HG03565 (cell line): Measurements from ENCODE around the gene EFS.
"Not testable (repeated sequence)": the region's sequence is repeated elsewhere in the genome, so short reads cannot be mapped to it uniquely, and the experiment has no call there.

Experiments used
- ATAC-seq: cut with Tn5 transposase; IDR thresholded peaks from one replicate; pipeline ENCODE4 v1.9.1; 2021; ENCODE audit warnings: mild to moderate bottlenecking, moderate library complexity; ENCODE audit not compliant: unreplicated experiment

Gene EFS

GRCh38 chr14:23339506-23340268, 25.3 kb downstream of the EFS start:
- no peak for ATAC-seq

DNA sequence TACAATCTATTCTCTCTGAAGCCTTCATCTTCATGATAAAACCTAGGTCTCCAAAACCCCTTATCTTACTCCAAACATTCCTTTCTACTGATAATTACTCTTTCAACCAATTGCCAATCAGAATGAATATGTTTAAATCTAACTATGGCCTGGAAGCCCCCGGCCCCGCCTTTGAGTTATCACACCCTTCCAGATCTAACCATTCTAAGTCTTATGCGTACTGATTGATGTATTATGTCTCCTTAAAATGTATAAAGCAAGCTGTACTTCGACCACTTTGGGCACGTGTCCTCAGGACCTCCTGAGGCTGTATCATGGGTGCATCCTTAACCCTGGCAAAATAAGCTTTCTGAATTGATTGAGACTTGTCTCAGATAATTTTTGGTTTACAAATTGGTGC, 29.3 kb downstream of the EFS start:
- ATAC-seq = no peak

DNA sequence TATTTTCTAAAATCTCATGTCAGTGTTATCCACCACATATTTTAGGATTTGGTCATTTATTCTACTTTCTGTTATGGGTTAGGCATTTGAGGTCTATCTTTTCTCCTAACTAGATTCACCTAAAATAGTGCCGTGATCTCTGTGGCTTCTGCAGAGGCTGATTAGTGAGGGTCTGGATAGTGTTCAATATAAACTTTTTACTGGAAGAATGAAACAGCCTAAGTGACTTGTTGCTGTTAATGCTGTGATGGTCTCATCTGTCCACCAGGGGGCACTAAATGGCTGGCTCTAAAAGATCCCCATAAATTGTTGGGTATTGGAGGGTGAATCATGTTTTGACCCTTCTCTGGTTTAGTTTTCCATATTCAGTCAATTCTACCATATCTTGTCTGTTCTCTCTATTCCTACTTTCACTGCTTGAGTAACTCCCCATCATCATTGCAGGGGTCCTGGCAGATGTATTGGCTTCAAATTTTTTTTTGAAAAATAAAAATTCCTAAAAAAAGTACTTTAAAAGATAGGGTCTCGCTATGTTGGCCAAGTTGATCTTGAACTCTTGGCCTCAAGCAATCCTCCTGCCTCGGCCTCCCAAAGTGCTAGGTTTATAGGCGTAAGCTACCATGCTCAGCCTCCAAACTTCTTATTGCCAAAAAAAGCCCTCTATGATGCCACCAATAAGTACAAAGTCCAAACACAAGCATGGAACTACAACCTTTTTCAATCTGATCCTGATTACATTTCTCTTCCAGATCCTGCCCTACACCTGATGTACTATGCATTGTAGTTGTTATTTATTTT, 36.8 kb downstream of the EFS start:
- ATAC-seq = no peak

DNA sequence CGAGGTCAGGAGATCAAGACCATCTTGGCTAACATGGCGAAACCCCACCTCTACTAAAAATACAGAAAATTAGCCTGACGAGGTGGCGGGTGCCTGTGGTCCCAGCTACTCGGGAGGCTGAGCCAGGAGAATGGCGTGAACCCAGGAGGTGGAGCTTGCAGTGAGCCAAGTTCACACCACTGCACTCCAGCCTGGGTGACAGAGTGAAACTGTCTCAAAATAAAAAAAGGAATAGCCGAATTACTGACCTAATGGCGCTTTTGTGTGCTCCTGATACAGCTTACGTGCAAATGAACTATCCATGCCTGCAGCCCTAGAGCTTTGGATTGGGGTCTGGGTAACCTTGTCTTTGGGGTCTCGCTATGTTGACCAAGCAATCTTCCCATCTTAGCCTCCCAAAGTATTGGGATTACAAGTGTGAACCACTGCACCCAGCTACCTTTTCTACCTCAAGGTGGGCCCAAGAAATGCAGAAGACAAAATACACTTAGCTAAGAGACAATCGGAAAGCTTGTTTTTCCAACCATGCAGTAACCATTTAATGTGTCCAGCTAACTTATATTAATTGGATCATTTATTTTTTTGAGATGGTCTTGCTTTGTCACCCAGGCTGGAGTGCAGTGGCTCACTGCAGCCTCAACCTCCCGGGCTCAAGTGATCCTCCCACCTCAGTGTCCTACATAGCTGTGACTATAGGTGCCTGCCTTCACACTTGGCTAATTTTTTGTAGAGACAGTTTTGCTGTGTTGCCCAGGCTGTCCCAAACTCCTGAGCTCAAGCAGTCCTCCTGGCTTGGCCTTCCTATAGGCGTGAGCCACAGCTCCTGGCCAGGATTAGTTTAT, 38.3 kb downstream of the EFS start:
- no peak for ATAC-seq

- ATAC-seq = not testable (repeated sequence)
Measured at GRCh38 chr14:23325746-23326145, 39.2 kb downstream of the EFS start.

GRCh38 chr14:23324993-23325392, 40.0 kb downstream of the EFS start:
- no peak for ATAC-seq

DNA sequence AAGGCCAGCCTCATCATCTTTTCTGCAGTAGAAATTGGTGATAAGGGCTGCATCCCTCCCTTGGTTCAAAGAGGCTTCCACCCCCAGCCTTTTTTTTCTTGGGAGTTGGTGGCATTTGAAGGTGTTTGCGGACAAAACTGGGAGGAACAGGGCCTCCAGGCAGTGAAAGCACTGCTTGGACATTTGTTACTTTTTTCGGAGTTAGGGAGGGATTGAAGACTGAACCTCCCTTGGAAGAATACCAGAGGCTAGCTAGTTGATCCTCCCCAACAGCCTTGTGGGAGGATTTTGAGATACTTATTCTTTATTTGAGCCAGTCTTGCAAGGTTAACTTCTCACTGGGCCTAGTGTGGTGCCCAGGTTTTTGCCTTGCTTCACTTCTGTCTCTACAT, 40.5 kb downstream of the EFS start:
- no peak for ATAC-seq

- no peak for ATAC-seq
Measured at GRCh38 chr14:23323838-23324454, 41.0 kb downstream of the EFS start.

DNA sequence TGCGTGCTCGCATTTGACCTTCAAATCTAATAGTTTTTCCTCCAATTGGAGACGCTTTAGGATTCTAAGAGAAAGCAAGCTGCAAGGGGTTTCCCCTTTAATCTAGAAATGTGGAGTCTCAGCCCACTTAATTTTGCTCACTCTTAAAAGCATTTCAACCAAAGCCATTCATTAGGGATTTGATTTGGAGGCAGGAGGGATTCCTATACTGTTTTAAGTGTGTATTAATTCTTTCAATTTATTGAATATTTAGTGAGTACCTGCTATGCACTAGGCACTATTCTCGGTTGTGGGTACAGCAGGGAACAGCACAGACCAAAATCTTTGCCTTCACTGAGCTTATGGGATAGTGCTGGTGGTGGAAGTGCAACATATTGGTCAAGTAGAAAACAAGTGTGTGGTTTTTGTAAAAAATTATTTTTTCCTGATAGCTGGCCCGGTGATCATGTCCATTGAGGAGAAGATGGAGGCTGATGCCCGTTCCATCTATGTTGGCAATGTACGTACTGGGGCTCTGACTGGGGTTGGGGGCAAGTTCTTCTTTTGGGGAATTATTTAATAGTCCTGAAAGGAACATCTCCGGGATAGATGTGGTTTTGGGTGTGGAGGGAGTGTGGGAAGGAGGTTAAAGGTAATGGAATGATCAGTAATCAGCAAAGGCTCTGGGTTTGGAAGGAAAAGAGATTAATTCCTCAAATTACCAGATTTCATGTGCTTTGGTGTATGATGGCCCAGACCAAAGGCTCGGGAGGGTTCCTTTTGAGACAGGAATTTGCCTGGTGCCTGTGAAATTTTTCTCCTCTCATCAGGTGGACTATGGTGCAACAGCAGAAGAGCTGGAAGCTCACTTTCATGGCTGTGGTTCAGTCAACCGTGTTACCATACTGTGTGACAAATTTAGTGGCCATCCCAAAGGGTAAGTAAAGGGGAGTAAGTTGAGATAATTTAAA, 42.1 kb downstream of the EFS start:
- ATAC-seq = no peak

DNA sequence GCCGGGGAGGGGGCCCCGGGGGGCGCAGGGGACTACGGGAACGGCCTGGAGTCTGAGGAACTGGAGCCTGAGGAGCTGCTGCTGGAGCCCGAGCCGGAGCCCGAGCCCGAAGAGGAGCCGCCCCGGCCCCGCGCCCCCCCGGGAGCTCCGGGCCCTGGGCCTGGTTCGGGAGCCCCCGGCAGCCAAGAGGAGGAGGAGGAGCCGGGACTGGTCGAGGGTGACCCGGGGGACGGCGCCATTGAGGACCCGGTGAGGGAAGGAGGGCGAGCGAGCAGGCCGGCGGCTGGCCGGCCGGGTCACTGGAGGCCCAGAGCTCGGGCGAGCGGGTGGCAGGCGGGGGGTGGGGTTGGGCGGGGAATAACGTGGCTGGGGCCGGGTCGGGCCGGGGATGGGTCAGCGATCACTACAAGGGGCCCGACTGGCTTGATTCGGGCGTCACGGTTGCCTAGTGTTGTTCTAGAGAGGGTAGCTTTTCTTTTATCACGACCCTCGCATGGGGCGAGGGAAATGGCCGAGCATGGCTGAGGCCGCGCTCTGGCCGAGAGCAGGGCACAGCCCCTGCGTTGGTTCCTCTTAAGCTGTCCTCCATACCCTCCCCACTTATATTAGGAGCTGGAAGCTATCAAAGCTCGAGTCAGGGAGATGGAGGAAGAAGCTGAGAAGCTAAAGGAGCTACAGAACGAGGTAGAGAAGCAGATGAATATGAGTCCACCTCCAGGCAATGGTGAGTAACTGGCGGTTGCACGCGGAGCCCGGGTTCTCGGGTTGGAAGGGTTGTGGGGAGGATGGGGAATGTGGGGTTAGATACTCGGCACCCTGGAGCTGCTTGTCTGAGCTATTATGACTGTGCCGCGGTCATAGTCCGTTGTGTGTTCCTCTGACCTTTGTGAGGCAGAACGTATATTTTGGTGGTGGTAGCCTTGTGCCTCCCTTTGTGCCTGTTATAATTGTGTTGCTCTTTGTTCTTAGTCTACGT, 43.1 kb downstream of the EFS start:
- ATAC-seq = no peak

GRCh38 chr14:23320584-23321571, 44.1 kb downstream of the EFS start, which contains the start of gene PABPN1:
Gene PABPN1 (plus strand): TSS chr14:23321457. CDS start chr14:23321470, 13 bp downstream.
- peak; percentile 85 for ATAC-seq

DNA sequence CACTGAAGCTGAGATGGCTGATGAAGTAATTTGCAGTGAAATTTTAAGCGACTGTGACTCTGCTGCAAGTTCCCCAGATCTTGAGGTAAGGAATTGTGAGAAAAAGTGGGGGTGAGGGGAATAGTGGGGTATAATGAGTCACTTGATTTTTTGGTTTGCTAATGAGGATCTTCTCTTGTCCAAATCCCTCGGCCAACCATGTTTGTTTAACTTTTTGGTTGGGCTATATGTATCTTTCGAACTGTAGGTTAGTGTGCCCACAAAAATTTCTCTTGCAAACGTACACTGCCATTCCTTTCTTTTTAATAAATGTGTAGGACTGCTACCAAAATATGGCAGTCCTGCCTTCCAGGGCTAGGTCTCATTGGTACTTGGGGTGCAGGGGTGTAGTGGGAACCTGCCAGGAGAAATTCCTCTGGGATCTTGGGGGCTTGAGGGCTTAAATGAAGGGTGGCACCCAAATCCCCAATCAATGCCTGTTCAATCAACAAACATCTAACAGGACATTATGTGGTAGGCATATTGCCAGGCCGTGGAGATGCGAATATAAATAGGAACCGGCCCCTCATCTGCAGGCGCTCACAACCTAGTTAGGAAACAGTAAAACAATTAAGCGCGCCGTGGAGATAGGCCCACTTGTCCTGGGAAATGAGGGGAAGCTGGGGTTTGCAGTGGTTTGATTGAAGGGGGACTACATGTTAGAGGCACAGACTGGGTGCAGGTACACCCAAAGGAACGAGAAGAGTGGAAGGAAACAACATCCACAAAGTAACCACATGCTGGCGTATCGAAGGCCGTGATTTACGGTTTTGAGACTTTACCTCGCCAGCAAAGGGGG, 45.0 kb downstream of the EFS start:
- no peak for ATAC-seq

DNA sequence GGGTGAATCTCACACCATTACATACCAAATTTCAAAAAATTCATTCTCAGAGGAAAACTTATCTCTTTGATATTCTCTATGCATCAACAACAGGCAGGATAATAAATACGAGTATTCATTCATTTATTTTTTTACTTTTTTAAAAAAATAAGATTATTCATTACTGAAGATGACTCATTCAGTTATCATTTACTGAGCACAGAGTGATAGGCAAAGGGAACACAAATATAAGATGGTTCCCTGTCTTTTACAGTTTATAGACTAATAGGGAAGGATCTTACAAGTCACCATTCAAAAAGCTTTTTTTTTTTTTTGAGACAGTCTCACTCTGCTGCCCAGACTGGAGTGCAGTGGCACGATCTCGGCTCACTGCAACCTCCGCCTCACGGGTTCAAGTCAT, 48.7 kb downstream of the EFS start:
- ATAC-seq = no peak

GRCh38 chr14:23310546-23310945, 54.4 kb downstream of the EFS start:
- no peak for ATAC-seq

DNA sequence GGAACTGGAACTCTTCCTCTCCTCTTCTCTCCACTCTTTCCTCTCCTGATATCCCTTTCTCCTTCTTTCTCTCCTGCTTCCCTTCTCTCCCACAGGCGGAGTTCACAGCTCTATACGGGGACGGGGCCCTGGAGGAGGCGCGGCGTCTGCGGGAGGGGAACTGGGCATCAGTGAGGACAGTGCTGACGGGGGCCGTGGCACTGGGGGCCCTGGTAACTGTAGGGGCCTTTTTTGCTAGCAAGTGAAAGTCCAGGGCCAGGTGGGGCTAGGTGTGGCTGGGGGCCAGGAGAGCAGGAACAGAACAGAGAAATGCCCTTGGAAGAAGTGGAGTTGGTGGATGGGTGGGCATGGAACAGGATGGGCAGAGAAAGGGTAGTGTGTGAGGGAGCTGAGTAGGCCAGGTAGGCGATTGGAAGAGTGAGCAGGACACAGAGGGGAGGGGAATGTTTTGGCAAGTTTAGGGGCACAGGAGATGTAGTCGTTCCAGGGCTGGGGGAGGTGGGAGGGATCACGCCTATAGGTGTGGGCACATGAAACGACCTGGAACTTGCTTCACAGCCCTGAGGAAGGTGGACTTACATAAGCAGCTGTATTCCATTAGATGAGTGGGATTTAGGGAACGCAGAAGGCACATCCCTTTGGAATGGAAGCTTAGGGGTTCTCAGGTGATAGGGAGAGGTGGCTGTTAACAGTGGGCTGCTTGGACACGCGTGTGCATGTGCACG, 56.1 kb downstream of the EFS start:
- no peak for ATAC-seq
